HAP-1 (cell line): Measurements from ENCODE around the gene DGKQ.

Experiments used
- DNase-seq, 2 experiments: peaks; one replicate each; pipeline ENCODE4 v3.0.0-alpha.2; 2016 to 2020; ENCODE audit warnings: low spot score in 2 of 2
- H3K27me3 ChIP-seq: fragments of 250-450 bp; sonication (Bioruptor Pico); 2 replicates; pipeline ENCODE4 v1.5.1; 2020; ENCODE audit warnings: low read depth, mild to moderate bottlenecking, moderate library complexity
- H3K36me3 ChIP-seq: fragments of 250-450 bp; sonication (Bioruptor Pico); replicated peaks from 2 replicates; pipeline ENCODE4 v1.5.1; 2020; ENCODE audit warnings: mild to moderate bottlenecking
- H3K4me1 ChIP-seq: fragments of 250-450 bp; sonication (Bioruptor Pico); 2 replicates; pipeline ENCODE4 v1.5.1; 2020; ENCODE audit warnings: mild to moderate bottlenecking
- H3K4me3 ChIP-seq: fragments of 250-450 bp; sonication (Bioruptor Pico); 2 replicates; pipeline ENCODE4 v1.5.1; 2020; ENCODE audit warnings: mild to moderate bottlenecking, moderate library complexity
- H3K9me3 ChIP-seq: fragments of 250-450 bp; sonication (Bioruptor Pico); 2 replicates; pipeline ENCODE4 v1.5.1; 2020; ENCODE audit warnings: mild to moderate bottlenecking, moderate library complexity
- in situ Hi-C: fragments of 300-500 bp; cut with MboI; formaldehyde crosslinking; loops from 3 replicates; pipeline ENCODE4 v1.14.3; 2020; ENCODE audit warnings: low sequenced_read_pairs, inconsistent platforms, mixed read lengths

The DGKQ gene

DNA sequence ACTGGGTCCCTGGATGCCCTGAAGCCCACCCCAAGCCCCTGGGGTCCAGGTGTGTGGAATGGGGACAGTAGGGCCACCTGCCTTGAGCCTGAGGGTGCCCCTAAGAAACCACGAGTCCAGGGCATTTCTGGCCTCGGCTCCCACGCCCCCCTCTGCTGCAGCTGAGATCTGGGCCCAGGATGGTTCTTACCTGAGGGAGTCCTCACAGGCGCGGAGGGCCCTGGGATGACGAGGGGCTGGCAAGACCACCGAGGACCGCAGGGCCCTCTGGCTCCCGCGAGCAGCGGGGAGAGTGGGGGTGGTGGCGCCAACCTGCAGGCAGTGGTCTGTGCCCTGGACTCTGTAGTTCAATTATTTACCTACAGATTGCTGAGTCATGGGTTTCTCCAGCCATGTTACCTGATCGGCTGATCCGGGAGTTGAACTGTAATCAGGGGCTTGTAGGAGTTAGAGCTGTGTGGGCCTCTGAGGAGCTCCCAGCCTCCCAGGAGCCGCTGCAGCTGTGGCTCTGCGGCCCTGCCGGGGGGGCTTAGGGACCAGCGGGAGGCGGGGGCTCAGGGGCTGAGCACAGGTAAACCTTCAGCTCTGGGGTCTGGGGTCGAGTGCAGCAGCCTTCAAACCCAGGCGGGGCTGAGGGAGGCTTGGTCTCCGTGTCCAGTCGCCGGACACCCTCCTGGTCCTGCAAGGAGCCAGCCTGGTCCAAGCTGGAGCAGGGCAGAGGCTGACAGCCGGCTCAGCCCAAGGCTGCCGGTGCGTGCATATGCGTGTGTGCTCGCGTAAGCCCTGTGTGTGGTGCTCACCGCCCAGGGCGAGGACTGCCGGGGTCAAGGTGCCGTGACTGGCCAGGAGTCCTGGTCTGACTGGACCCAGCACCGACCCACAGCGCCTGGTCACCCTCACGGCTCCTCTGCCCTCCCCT, 20.0 kb upstream of the DGKQ start, which contains the start of gene SLC26A1:
Gene SLC26A1 (minus strand): TSS at position 294 of the 919 bp plus-strand sequence. CDS start 1,701 bp downstream, outside the sequence.
- H3K4me1 ChIP-seq = no peaks in the 10 kb centered on the region
- H3K36me3 ChIP-seq = no peaks in the 10 kb centered on the region
- H3K9me3 ChIP-seq = no peaks in the 10 kb centered on the region
- in situ Hi-C loops = no loop called here
- no peak within 1 kb of the TSS for H3K4me3 ChIP-seq
- H3K27me3 ChIP-seq = peaks cover 28% of the 10 kb centered on the region
- no peak for DNase-seq

DNA sequence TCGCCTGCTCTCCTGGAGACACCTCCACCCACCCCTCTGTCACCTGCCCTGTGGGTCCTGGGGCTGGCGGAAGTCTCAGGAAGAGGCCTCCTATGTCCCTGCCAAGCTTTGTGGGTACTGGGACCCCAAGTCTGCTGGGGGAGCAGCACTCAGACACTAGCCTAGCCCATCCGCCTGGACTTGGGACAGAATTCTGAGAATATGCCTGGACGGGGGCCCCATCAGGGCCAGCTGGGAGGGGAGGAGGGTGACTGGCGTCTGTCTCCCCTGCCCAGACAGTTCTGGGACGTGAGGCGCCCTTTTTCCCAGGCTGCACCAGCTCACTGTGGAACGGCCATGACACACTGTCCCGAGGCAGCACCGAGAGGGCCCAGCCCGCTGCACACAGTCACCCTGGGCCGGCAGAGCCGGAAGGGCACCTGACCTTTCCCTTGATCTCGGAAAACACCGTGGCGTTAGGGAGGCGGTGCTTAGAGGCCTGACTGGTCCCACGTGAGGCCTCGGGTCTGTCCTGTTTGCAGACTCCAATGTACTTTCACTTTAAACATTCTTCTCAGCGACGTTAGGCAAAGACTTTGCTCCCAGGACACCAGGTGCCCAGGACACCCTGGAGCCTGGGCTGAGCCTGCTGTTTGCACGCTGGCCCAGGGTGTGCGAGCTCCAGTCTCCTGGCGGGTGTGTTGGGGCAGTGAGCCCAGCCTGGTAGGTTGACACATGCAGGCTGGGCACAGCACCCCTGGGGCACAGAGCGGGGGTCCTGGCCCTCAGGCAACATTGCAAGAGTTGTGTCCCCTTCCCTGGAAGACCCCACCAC, 19.1 kb upstream of the DGKQ start:
- Histone ChIP-seq H3K36me3 (no peaks in the 10 kb centered on the region), H3K4me3 (no peak overlapping the region)
- DNase-seq = no peak

GRCh38 chr4:991451-992296, 18.3 kb upstream of the DGKQ start:
- in situ Hi-C loops = no loop called here

More for the DNA sequence above, 19.1 kb upstream of the DGKQ start:
- Histone ChIP-seq H3K4me1 (no peaks in the 10 kb centered on the region; the same call in 1 of the 2 replicates), H3K9me3 (no peaks in the 10 kb centered on the region), H3K27me3 (peaks cover 19% of the 10 kb centered on the region)
- in situ Hi-C loops = no loop called here

DNA sequence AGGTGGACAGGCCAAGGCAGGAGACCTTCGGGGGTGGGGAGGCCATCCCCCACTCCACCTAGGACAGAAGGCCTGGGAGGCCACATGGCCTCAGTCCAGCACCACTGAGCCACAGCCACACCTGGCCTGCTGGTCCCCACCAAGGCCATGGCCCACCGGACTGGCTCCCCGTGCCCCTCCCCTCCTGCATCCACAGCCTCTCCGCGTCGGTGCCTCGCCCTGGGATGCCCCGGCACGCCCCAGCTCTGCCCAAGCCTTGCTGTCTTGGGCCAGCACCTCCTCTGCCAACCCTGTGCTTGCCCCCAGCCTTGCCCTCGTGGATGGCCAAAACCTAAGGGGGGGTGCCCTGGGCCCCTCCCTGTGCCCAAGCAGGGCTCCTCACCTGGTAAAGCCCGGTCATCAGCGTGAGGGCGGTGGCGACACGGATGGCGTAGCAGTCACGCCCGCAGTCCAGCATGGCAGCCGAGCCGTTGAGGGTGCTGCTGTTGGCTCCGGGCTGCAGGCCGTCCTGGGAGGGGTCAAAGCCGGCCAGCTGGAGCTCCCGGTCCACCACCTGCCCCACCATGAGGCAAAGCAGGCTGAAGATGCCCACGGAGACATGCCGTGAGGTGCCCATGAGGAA, 17.5 kb upstream of the DGKQ start:
- peaks cover 6% of the 10 kb centered on the region for H3K4me1 ChIP-seq
- H3K36me3 ChIP-seq = no peaks in the 10 kb centered on the region
- in situ Hi-C loops = no loop called here
- DNase-seq = no peak
- H3K9me3 ChIP-seq = no peaks in the 10 kb centered on the region
- peaks cover 6% of the 10 kb centered on the region; the same call in 1 of the 2 replicates for H3K27me3 ChIP-seq
- H3K4me3 ChIP-seq = no peak overlapping the region

More at GRCh38 chr4:991451-992296, 18.3 kb upstream of the DGKQ start:
- Histone ChIP-seq H3K27me3 (peaks cover 14% of the 10 kb centered on the region), H3K9me3 (no peaks in the 10 kb centered on the region), H3K4me1 (no peaks in the 10 kb centered on the region; the same call in 1 of the 2 replicates), H3K36me3 (no peaks in the 10 kb centered on the region), H3K4me3 (no peak overlapping the region)
- DNase-seq = no peak

DNA sequence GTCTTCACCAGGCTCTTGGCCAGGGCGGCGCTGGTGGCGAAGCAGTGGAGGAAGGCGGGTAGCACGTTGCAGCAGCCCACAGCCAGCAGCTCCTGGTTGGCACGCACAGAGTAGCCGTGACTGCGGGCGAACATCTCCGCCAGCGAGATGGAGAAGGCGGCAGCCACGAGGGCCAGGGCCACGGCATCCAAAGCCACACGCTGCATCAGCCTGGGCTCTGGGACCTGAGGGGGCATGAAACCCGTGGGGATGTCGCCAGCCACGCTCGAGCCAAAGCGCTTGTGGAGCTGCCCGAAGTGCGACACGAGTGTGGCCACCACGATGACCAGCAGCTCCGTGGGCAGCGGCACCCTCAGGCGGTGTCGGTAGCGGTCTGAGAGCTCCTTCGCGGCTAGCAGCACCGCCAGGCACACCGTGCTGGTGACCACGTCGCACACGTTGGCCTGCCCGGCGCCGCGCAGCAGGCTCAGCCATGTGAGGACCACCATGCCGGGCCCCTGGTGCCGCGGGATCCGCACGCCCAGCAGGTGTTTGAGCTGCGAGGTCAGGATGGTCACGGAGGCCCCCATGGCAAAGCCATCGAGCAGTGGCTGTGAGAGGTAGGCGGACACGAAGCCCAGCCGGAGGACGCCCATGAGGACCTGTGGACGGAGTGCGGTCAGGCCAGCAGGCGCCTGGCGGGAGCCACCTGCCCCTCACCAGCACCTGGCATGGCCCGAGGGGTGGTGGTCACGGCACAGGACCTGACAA, 16.5 kb upstream of the DGKQ start:
- Histone ChIP-seq H3K4me1 (peaks cover 6% of the 10 kb centered on the region), H3K27me3 (no peaks in the 10 kb centered on the region), H3K9me3 (no peaks in the 10 kb centered on the region), H3K4me3 (no peak overlapping the region), H3K36me3 (no peaks in the 10 kb centered on the region)
- DNase-seq = no peak
- in situ Hi-C loops = no loop called here

GRCh38 chr4:988726-989721, 15.7 kb upstream of the DGKQ start:
- in situ Hi-C loops = no loop called here

GRCh38 chr4:987624-988513, 14.5 kb upstream of the DGKQ start:
- in situ Hi-C loops = no loop called here
- Histone ChIP-seq H3K27me3 (no peaks in the 10 kb centered on the region), H3K36me3 (no peaks in the 10 kb centered on the region), H3K4me3 (peak overlapping the region; percentile 50), H3K9me3 (no peaks in the 10 kb centered on the region), H3K4me1 (peaks cover 6% of the 10 kb centered on the region)
- DNase-seq = no peak

More at GRCh38 chr4:988726-989721, 15.7 kb upstream of the DGKQ start:
- H3K27me3 ChIP-seq = no peaks in the 10 kb centered on the region
- H3K4me3 ChIP-seq = no peak overlapping the region
- H3K4me1 ChIP-seq = peaks cover 6% of the 10 kb centered on the region
- no peak for DNase-seq
- H3K36me3 ChIP-seq = no peaks in the 10 kb centered on the region
- no peaks in the 10 kb centered on the region for H3K9me3 ChIP-seq

GRCh38 chr4:986879-987623, 13.7 kb upstream of the DGKQ start, which contains the start of gene IDUA:
TSS of gene IDUA (plus strand) at chr4:987044. CDS start at chr4:987085, 41 bp downstream.
- Histone ChIP-seq H3K36me3 (no peaks in the 10 kb centered on the region), H3K4me1 (peaks cover 6% of the 10 kb centered on the region), H3K27me3 (no peaks in the 10 kb centered on the region), H3K4me3 (peak within 1 kb of the TSS; percentile 50), H3K9me3 (no peaks in the 10 kb centered on the region)
- in situ Hi-C loops = no loop called here
- DNase-seq = peak; percentile 60 to 89

DNA sequence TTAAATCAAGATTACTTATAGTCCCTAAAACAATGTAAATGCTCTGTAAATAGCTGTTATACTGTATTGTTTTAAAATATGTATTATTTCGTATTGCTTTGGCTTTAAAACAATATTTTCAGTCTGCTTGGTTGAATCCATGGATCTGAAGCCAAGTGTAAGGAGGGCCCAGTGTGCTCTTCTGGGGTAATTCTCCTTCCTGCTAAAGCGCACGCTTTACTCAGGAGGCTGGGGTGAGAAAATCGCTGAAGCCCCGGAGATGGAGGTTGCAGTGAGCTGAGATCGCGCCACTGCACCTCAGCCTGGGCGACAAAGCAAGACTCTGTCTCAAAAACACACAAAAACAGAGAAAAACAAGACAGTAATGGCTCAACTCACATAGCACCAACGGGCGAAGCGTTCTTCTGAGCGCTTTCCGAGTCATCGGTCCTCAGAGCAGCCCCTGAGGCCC, 13.1 kb upstream of the DGKQ start:
- in situ Hi-C loops = no loop called here
- H3K9me3 ChIP-seq = no peaks in the 10 kb centered on the region
- no peak for DNase-seq

GRCh38 chr4:985123-985830, 11.9 kb upstream of the DGKQ start:
- H3K36me3 ChIP-seq = no peaks in the 10 kb centered on the region
- peaks cover 6% of the 10 kb centered on the region for H3K4me1 ChIP-seq
- DNase-seq = no peak
- H3K4me3 ChIP-seq = no peak overlapping the region
- no peaks in the 10 kb centered on the region for H3K27me3 ChIP-seq
- H3K9me3 ChIP-seq = no peaks in the 10 kb centered on the region
- in situ Hi-C loops = no loop called here

More for the DNA sequence above, 13.1 kb upstream of the DGKQ start:
- Histone ChIP-seq H3K27me3 (no peaks in the 10 kb centered on the region), H3K4me1 (peaks cover 6% of the 10 kb centered on the region), H3K36me3 (no peaks in the 10 kb centered on the region), H3K4me3 (peak overlapping the region; percentile 50)
